Fibroblast of lung (primary cell): ENCODE results near the gene TOR2A. TPM values are rescaled to one million over a fixed set of nuclear protein-coding genes. Genes with fewer than 3 reads are reported as not detected.

Source experiments
- DNase-seq, 2 donors: peaks; one replicate each; pipeline versions ENCODE4 v3.0.0 to v3.0.0-alpha.2; 2010; ENCODE audit warnings: low read depth in 2 of 2
- H2AFZ ChIP-seq: 2 replicates; pipeline ENCODE4 v1.5.1; 2012; ENCODE audit warnings: low read length, control low read depth, inconsistent platforms
- H3K27ac ChIP-seq: 2 replicates; pipeline ENCODE4 v1.5.1; 2011; ENCODE audit warnings: low read length, control low read depth; ENCODE audit not compliant: insufficient read depth
- H3K27me3 ChIP-seq: 2 replicates; pipeline ENCODE4 v1.5.1; 2011; ENCODE audit warnings: mild to moderate bottlenecking, low read length; ENCODE audit not compliant: control insufficient read depth, insufficient read depth
- H3K36me3 ChIP-seq: 2 replicates; pipeline ENCODE4 v1.5.1; 2011; ENCODE audit warnings: low read length; ENCODE audit not compliant: control insufficient read depth, insufficient read depth
- H3K4me1 ChIP-seq: 2 replicates; pipeline ENCODE4 v1.5.1; 2011; ENCODE audit warnings: low read length; ENCODE audit not compliant: control insufficient read depth, insufficient read depth; ENCODE audit errors: extremely low read depth
- H3K4me2 ChIP-seq: 2 replicates; pipeline ENCODE4 v1.5.1; 2011; ENCODE audit warnings: low read length, control low read depth; ENCODE audit not compliant: insufficient read depth; ENCODE audit errors: extremely low read depth
- H3K4me3 ChIP-seq, 4 experiments: fragments of 200-600 bp in 1 of 4; sonication (generic) in 1 of 4; replicated peaks in 1 of 4; 2 replicates each; pipeline ENCODE4 v1.5.1; 2011 to 2016; ENCODE audit warnings: low read length in 4 of 4, low read depth in 3 of 4, mild to moderate bottlenecking in 3 of 4, control low read depth in 2 of 4, inconsistent platforms in 1 of 4, mixed read lengths in 1 of 4; ENCODE audit not compliant: insufficient read depth in 1 of 4; ENCODE audit errors: control extremely low read depth in 1 of 4
- H3K79me2 ChIP-seq: 2 replicates; pipeline ENCODE4 v1.5.1; 2012; ENCODE audit warnings: mild to moderate bottlenecking, low read length, inconsistent platforms; ENCODE audit not compliant: control insufficient read depth, insufficient read depth
- H3K9ac ChIP-seq: 2 replicates; pipeline ENCODE4 v1.5.1; 2011; ENCODE audit warnings: mild to moderate bottlenecking, low read length, control low read depth; ENCODE audit not compliant: insufficient read depth
- H3K9me3 ChIP-seq: 2 replicates; pipeline ENCODE4 v1.5.1; 2012; ENCODE audit warnings: low read depth, low read length; ENCODE audit not compliant: control insufficient read depth, insufficient read depth
- H4K20me1 ChIP-seq: 2 replicates; pipeline ENCODE4 v1.5.1; 2011; ENCODE audit warnings: low read length; ENCODE audit not compliant: control insufficient read depth, insufficient read depth; ENCODE audit errors: extremely low read depth
- CTCF ChIP-seq, 2 donors: IDR thresholded peaks in 1 of 2; conservative IDR thresholded peaks in 1 of 2; 1 replicate in 1 of 2; 2 replicates in 1 of 2; pipeline ENCODE4 v1.5.1; 2011 to 2012; ENCODE audit warnings: low read length in 2 of 2, control low read depth in 1 of 2, inconsistent platforms in 1 of 2, low read depth in 1 of 2, mild to moderate bottlenecking in 1 of 2
- EZH2 ChIP-seq: IDR thresholded peaks from 2 replicates; pipeline ENCODE4 v1.5.1; 2012; ENCODE audit warnings: low read length, control low read depth, mild to moderate bottlenecking; ENCODE audit errors: missing control alignments
- polyA plus RNA-seq, 2 donors: library from polyadenylated mRNA; depleted of rRNA in 1 of 2; stranded (reverse) in 1 of 2; unstranded in 1 of 2; fragments of >200 nt; gene quantifications; 2 replicates each; pipeline ENCODE4 v1.2.1, GENCODE V29; 2011 to 2012; ENCODE audit warnings: missing spikeins in 1 of 2
- total RNA-seq: library from RNA; depleted of rRNA; stranded (reverse); fragments of >200 nt; gene quantifications from 2 replicates; pipeline ENCODE4 v1.2.1, GENCODE V29; 2014

TOR2A gene
- total and polyA plus RNA-seq, 2 donors (not counting 1 experiment from before 2014, with no cell fraction given) = 3.6 to 5.0 TPM

- Histone ChIP-seq H3K9me3 (no peaks in the 10 kb centered on the region), H3K27ac (no peak overlapping the region), H3K9ac (no peak overlapping the region), H4K20me1 (no peaks in the 10 kb centered on the region), H3K4me3 (no peak overlapping the region), H3K79me2 (no peaks in the 10 kb centered on the region), H3K4me1 (peaks cover 7% of the 10 kb centered on the region), H3K36me3 (peaks cover 1% of the 10 kb centered on the region), H2AFZ (no peak overlapping the region), H3K4me2 (no peak overlapping the region), H3K27me3 (no peaks in the 10 kb centered on the region)
- no peak for DNase-seq
- TF ChIP-seq CTCF (conservative IDR thresholded peaks at IDR 0.05 in 1 of 2, IDR thresholded peaks at IDR 0.05 in 1 of 2; ENCODE audit: low read depth in 1 of 2, low read length in 2 of 2) = no peak
- no peak for TF ChIP-seq EZH2
These were observed 22.7 kb downstream of the TOR2A start for GRCh38 chr9:127712371-127712770.

- Histone ChIP-seq H3K4me2 (no peak overlapping the region), H2AFZ (no peak overlapping the region), H3K27me3 (no peaks in the 10 kb centered on the region), H3K4me3 (no peak overlapping the region), H3K9me3 (no peaks in the 10 kb centered on the region), H4K20me1 (no peaks in the 10 kb centered on the region), H3K36me3 (peaks cover 1% of the 10 kb centered on the region), H3K79me2 (no peaks in the 10 kb centered on the region), H3K27ac (no peak overlapping the region), H3K9ac (no peak overlapping the region), H3K4me1 (peaks cover 7% of the 10 kb centered on the region)
- DNase-seq = no peak
- no peak for TF ChIP-seq EZH2
- no peak for TF ChIP-seq CTCF (conservative IDR thresholded peaks at IDR 0.05 in 1 of 2, IDR thresholded peaks at IDR 0.05 in 1 of 2; ENCODE audit: low read depth in 1 of 2, low read length in 2 of 2)
These were observed 23.2 kb downstream of the TOR2A start for GRCh38 chr9:127711831-127712274.

GRCh38 chr9:127711226-127711701 is 23.8 kb downstream of the TOR2A start:
- no peak overlapping the region for H2AFZ ChIP-seq
- DNase-seq = no peak
- TF ChIP-seq CTCF (conservative IDR thresholded peaks at IDR 0.05 in 1 of 2, IDR thresholded peaks at IDR 0.05 in 1 of 2; ENCODE audit: low read depth in 1 of 2, low read length in 2 of 2) (no peak), EZH2 (no peak)

More at GRCh38 chr9:127711226-127711701, 23.8 kb downstream of the TOR2A start:
- H3K79me2 ChIP-seq = no peaks in the 10 kb centered on the region
- H3K36me3 ChIP-seq = peaks cover 1% of the 10 kb centered on the region
- H3K27me3 ChIP-seq = no peaks in the 10 kb centered on the region
- H3K4me1 ChIP-seq = peaks cover 6% of the 10 kb centered on the region
- H3K9ac ChIP-seq = no peak overlapping the region
- H3K4me3 ChIP-seq = no peak overlapping the region
- H3K9me3 ChIP-seq = no peaks in the 10 kb centered on the region
- H3K4me2 ChIP-seq = no peak overlapping the region
- H3K27ac ChIP-seq = no peak overlapping the region
- no peaks in the 10 kb centered on the region for H4K20me1 ChIP-seq
